Fibroblast of gingiva (primary cell): ENCODE results near the gene POLR3E.
"Not testable (repeated sequence)": the region's sequence is repeated elsewhere in the genome, so short reads cannot be mapped to it uniquely, and the experiment has no call there.

Experiments used
- DNase-seq: peaks from one replicate; pipeline ENCODE4 v3.0.0-alpha.2; 2011; ENCODE audit warnings: low read depth

Gene POLR3E

GRCh38 chr16:22366371-22366770, 69.2 kb downstream of the POLR3E start:
- no peak for DNase-seq

GRCh38 chr16:22366889-22367288, 69.7 kb downstream of the POLR3E start:
- DNase-seq, result no peak

DNA sequence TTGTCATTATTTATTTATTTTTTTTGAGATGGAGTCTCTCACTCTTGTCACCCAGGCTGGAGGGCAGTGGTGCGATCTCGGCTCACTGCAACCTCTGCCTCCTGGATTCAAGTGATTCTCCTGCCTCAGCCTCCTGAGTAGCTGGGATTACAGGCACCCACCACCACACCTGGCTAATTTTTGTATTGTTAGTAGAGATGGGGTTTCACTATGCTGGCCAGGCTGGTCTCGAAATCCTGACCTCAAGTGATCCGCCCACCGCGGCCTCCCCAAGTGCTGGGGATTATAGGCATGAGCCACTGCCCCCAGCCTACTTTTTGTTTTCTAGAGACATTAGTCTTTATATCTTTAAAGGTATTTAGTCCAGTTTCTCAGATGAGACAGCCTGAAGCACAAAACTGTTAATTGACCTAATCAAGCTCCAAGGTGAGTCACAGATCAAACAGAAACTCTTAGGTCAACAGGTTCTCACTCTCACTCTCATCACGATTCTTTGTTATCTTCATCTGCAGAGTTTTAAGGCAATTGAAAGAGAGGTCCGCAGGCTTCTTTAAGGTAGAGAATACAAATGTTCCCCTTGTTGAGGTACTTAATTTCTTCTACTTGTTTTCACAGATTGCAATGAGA, 71.1 kb downstream of the POLR3E start:
- not testable (repeated sequence) for DNase-seq

GRCh38 chr16:22369221-22369811, 72.1 kb downstream of the POLR3E start:
- peak; percentile 58 for DNase-seq

GRCh38 chr16:22370038-22370820, 73.0 kb downstream of the POLR3E start:
- peak; percentile 90 for DNase-seq

DNA sequence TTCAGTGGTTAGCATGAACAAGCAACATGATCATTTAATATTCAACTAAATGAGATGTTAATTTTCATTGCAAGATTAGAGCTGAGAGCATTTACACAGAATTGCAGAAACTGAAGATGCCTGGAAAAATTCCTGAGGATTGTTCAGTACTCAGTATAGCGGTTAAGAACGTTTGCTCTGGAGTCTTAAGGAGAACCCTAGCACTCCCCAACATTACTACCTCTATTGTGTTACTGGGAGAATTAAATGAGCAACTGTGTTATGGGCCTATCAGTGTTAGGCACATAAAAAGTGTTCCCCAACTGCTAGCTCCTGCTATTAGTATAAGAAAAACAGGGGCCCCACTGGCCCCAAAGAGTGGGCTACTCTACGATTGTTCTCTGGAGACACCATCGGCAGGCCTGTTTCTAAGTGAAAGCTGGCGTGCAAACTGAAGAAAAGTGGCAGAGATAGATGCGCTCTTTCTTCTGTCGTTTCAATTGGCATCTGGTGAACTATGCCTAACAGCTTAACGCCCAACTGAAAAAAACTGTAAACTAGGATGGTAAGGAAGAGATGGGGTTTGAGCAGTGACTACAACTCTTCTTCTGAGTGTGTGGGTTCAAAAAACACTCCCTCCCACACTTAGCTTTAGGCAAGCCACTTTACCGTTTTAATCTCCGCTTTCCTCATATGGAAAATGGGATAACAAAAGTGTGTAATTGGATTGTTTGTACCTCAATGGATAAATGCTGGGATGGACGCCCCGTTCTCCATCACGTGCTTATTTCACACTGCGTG, 75.9 kb downstream of the POLR3E start:
- DNase-seq, result no peak

GRCh38 chr16:22373662-22374310, 76.6 kb downstream of the POLR3E start:
- DNase-seq, result peak; percentile 10

DNA sequence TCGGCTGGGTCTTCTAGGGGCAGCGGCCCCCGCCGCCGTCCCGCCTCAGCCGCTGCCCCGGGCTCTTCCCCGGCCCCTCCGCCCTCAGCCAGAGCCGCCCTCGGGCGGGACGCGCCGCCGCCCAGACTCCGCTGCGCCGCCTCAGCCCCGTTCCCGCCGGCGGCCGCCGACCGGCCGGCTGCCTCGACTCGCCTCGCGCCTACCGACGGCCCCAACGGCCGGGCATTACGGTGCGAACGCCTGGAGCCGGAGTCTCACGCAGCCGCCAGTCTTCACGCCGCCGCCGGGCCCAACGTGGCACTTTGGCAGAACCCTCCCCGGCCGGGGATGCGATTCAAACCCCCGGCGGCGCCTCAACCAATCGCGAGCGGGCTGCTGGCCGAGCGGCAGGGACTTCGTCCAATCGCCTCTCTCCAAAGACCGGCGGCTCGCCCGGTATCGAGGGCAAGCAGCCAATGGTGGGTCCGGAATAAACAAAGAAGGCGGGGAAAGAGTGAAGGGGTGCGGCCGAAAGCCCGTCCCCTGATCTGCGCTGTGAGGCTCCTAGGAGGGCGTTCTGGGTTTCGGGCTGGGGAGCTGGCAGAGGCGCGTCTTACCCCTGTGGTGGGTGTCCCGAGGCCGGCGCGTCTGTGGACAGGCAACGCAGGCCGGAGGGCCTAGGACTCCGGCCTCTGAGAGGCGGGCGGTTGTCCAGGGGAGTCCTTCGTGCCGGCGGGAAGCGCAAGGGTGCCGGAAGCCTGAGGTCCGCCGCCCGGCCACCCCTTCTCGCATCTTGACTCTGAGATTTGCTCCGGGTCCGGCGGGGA, 77.3 kb downstream of the POLR3E start, which contains the start of gene CDR2:
Gene CDR2, minus strand, starts transcription at position 309 of the 806 bp plus-strand sequence. CDS start 310 bp downstream, outside the sequence.
- peak; percentile 96 for DNase-seq

DNA sequence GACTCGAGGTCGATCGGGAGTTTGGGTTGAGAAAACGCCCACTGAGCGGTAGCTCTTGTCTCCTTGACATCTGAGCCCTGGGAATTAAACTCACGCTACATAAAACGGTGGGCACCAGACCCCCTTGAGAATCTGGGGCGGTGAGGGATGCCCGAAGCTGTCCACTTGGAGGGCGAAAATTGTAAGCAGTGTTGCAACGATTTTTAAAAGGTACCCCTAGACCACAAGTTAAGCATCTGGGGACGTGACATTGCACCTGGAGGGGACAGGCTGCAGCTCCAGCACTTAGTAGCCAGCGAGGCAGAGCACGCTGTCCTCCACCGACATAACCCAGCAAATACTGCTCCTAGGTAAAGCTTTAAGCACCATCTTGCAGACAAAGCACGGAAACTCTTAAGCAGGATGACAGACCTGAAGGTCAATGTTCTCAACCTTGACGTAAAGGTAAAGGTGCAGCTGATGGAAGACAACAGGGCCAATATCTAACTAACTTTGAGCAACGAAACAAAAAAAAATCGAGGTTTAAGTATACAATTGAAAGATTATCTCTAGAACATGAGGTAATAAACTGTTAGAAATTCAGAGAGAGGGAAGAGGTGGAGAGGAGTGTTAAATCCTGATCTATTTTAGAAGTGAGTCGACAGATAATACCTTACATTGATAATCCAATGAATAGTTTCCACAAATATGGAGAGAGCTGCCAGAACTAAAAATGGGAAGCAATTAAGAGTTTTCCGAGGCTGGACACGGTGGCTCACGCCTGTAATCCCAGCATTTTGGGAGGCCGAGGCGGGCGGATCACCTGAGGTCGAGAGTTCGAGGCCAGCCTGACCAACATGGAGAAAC, 78.1 kb downstream of the POLR3E start:
- DNase-seq, result no peak

GRCh38 chr16:22375963-22376640, 78.9 kb downstream of the POLR3E start:
- no peak for DNase-seq

DNA sequence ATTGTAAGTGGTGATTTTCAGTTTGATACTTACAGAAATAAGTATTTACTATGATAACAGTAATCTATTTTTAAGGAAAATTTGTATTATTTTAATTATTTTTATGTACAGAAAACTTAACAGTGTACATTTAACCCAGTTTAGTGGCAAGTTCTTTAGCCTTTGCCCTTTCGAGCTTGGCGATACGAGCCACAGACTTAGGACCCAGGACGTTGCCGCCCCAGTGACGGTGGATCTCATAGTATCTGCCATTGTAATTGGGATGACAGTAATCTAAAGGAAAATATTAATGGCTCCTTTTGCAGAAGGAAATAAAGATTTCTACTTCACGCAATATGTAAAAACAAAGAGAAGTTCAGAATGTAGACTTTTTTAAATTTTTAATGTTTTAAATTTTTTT, 82.4 kb downstream of the POLR3E start:
- no peak for DNase-seq

DNA sequence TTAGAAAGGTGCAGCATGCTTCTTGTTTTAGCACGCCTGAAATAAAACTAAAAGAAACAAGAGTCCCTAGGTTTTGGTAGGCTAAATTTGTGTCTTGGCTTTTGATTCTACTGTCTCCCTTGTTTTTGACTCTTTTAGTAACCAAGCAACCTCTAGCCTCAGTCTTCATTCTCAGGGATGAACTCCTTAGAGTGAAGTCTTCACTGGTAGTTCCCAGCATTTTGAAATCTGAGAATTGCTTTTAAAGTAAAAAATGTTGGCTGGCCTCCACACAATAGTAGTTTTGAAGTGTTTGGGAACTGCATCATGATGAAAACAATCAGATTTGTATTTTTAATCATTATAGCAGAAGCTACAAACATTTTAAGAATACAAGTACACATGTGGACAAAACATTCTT, 83.3 kb downstream of the POLR3E start:
- peak; percentile 57 for DNase-seq

DNA sequence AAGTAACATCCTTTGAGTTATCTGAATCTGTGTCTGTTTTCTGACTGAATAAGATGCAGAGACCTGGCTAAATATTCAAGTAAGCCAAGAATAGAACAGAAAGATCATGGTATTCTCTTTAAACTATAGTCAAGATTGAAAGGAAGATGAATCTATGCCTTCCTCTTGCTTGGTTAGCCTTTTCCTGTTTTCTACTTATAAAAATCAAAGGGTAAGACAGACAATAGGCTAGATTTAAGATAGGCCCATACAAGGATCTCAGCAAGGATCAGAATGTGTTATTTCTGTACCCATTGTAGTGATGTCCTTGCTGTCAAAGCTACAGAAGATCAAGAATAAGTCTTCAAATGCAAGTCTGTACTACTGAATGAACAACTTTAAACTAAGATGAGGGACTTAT, 84.2 kb downstream of the POLR3E start:
- no peak for DNase-seq

DNA sequence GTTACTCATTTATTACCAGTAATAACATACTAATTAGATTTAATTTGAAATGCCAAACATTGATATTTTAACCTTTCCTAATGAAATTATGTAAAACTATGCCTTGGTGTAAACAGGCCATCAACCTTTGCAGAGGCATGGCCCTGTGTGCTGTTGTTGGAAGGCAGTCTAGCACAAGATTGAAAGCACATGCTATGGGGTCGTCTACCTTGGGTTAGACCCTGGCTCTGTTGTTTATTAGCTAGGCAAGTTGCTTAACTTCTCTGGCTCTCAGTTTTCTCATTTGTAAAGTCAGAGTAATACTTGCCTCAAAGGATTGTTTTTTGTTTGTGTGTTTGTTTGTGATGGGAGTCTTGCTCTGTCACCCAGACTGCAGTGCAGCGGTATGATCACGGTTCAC, 86.6 kb downstream of the POLR3E start:
- DNase-seq, result no peak
